Activated naive CD4-positive, alpha-beta T cell treated with anti-CD3 and anti-CD28 coated beads for 36 hours (primary cell): ENCODE results near the gene TPRG1. TPM values are rescaled to one million over a fixed set of nuclear protein-coding genes. Genes with fewer than 3 reads are reported as not detected.

Experiments
- CTCF ChIA-PET: fragments of 350-600 bp; sonication (Branson Sonifier 250); formaldehyde crosslinking; loops from one replicate; lab custom pipeline; 2021; ENCODE audit warnings: antibody characterized with exemption; lab: Charles Lee
- DNase-seq: peaks from one replicate; pipeline ENCODE4 v3.0.0-alpha.2; 2020
- H3K27ac Mint-ChIP-seq: one replicate; pipeline ENCODE4 v1.8.0; 2021; ENCODE audit warnings: mild to moderate bottlenecking, mixed read lengths
- H3K27me3 Mint-ChIP-seq: one replicate; pipeline ENCODE4 v1.8.0; 2021; ENCODE audit warnings: low read depth, mixed read lengths
- H3K36me3 Mint-ChIP-seq: one replicate; pipeline ENCODE4 v1.8.0; 2021; ENCODE audit warnings: low read depth, mixed read lengths
- H3K4me1 Mint-ChIP-seq: one replicate; pipeline ENCODE4 v1.8.0; 2021; ENCODE audit warnings: low read depth, mixed read lengths
- H3K4me3 Mint-ChIP-seq: one replicate; pipeline ENCODE4 v1.8.0; 2021; ENCODE audit warnings: mild to moderate bottlenecking, moderate library complexity, mixed read lengths
- H3K9me3 Mint-ChIP-seq: one replicate; pipeline ENCODE4 v1.8.0; 2021; ENCODE audit warnings: mixed read lengths
- intact Hi-C: fragments of 100-400 bp; cut with micrococcal nuclease; formaldehyde crosslinking; loops from one replicate; pipeline ENCODE4 v1.15.1; 2023
- total RNA-seq, 2 experiments: library from RNA; stranded (reverse); gene quantifications; one replicate each; pipeline ENCODE4 v1.2.3, GENCODE V29; 2021

The TPRG1 gene
- total RNA-seq, 2 experiments from 2014 or later = 0.55 to 1.0 TPM

- H3K36me3 Mint-ChIP-seq = no peaks in the 10 kb centered on the region
- no peak for DNase-seq
- no peaks in the 10 kb centered on the region for H3K27me3 Mint-ChIP-seq
- H3K27ac Mint-ChIP-seq = no peak overlapping the region
- intact Hi-C loops = loop anchor here (1.0 to 10.0 kb wide), 6 partner anchors 84 to 930 kb away; partner anchors contain the start of gene TP63
- H3K4me3 Mint-ChIP-seq = no peak overlapping the region
- CTCF ChIA-PET = interaction anchor here (0.6 to 6.3 kb wide), 26 partner anchors 9 to 688 kb away, joined by 3 to 55 read pairs (median 4); no protein-coding TSS in a partner anchor
- no peaks in the 10 kb centered on the region for H3K9me3 Mint-ChIP-seq
- H3K4me1 Mint-ChIP-seq = peaks cover 26% of the 10 kb centered on the region
Observed at GRCh38 chr3:189272500-189273119, 100.8 kb downstream of the TPRG1 start.

- Mint-ChIP-seq H3K4me1 (peaks cover 35% of the 10 kb centered on the region), H3K27ac (no peak overlapping the region), H3K27me3 (no peaks in the 10 kb centered on the region), H3K4me3 (no peak overlapping the region), H3K9me3 (no peaks in the 10 kb centered on the region), H3K36me3 (no peaks in the 10 kb centered on the region)
- no peak for DNase-seq
- intact Hi-C loops = loop anchor here (5.0 to 10.0 kb wide), 4 partner anchors 361 to 929 kb away; partner anchors contain the start of gene TP63
- CTCF ChIA-PET = interaction anchor here (0.9 to 2.3 kb wide), 9 partner anchors 8 to 687 kb away, joined by 3 to 11 read pairs (median 4); no protein-coding TSS in a partner anchor
Observed at GRCh38 chr3:189273736-189274135, 102.0 kb downstream of the TPRG1 start.

DNA sequence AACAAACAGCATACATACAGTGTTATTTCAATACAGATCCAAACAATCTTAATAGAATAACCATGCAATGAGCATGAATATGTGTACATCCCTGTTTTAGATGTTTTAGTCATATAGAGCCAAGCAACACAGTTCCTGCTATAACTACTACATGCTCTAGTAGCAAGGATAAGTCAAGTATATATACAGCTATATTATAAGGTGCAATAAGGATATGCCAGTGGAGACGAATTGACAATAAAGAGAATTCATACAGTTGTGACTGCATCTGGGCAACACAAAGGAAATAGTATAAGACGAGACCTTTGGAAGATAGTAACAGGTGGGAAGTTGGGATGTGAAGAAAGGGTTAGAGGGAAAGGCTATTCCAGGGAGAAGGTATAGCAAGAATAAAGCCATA, 103.4 kb downstream of the TPRG1 start:
- CTCF ChIA-PET = interaction anchor here (0.7 to 0.9 kb wide), 2 partner anchors 672 to 693 kb away, joined by 3 to 5 read pairs; no protein-coding TSS in a partner anchor
- intact Hi-C loops = loop anchor here (10.0 kb wide), 2 partner anchors 360 to 410 kb away; partner anchors contain the start of gene TP63

DNA sequence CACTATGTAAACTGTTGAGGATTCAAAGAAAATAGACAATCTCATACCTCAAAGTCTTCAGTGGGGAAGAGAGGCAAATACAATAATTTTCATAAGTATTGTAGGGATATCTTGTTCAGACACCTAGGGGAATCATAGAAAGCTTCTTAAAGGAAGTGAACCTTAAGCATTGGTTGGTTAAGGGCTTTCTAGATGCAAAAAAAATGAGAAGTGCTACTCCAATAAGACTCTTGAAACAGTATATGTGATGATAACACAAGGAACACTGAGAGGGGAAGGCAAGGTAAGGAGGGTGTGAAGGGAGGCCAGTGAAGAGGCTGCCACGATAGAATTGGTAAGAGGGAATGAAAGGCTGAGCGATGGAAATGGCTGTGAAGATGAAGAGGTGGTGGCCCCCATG, 104.1 kb downstream of the TPRG1 start:
- Mint-ChIP-seq H3K27ac (peak overlapping the region; percentile 3), H3K4me1 (peaks cover 35% of the 10 kb centered on the region), H3K9me3 (no peaks in the 10 kb centered on the region), H3K4me3 (no peak overlapping the region), H3K36me3 (no peaks in the 10 kb centered on the region), H3K27me3 (no peaks in the 10 kb centered on the region)
- no peak for DNase-seq
- intact Hi-C loops = loop anchor here (10.0 kb wide), 2 partner anchors 359 to 409 kb away; partner anchors contain the start of gene TP63
- CTCF ChIA-PET = interaction anchor here (0.6 to 0.9 kb wide), 3 partner anchors 673 to 1028 kb away, joined by 3 to 4 read pairs (median 3); no protein-coding TSS in a partner anchor

More for the DNA sequence above, 103.4 kb downstream of the TPRG1 start:
- no peaks in the 10 kb centered on the region for H3K9me3 Mint-ChIP-seq
- peaks cover 35% of the 10 kb centered on the region for H3K4me1 Mint-ChIP-seq
- DNase-seq = no peak
- H3K27ac Mint-ChIP-seq = no peak overlapping the region
- no peak overlapping the region for H3K4me3 Mint-ChIP-seq
- no peaks in the 10 kb centered on the region for H3K27me3 Mint-ChIP-seq
- H3K36me3 Mint-ChIP-seq = no peaks in the 10 kb centered on the region

GRCh38 chr3:189276444-189277219, 104.9 kb downstream of the TPRG1 start:
- Mint-ChIP-seq H3K27ac (no peak overlapping the region), H3K27me3 (no peaks in the 10 kb centered on the region), H3K4me1 (peaks cover 35% of the 10 kb centered on the region), H3K9me3 (no peaks in the 10 kb centered on the region), H3K36me3 (no peaks in the 10 kb centered on the region), H3K4me3 (no peak overlapping the region)
- CTCF ChIA-PET = interaction anchor here (0.6 to 1.2 kb wide), 4 partner anchors 22 to 910 kb away, joined by 3 to 5 read pairs (median 4); no protein-coding TSS in a partner anchor
- intact Hi-C loops = loop anchor here (1.0 to 10.0 kb wide), 6 partner anchors 12 to 408 kb away; partner anchors contain the start of gene TP63
- DNase-seq = no peak

DNA sequence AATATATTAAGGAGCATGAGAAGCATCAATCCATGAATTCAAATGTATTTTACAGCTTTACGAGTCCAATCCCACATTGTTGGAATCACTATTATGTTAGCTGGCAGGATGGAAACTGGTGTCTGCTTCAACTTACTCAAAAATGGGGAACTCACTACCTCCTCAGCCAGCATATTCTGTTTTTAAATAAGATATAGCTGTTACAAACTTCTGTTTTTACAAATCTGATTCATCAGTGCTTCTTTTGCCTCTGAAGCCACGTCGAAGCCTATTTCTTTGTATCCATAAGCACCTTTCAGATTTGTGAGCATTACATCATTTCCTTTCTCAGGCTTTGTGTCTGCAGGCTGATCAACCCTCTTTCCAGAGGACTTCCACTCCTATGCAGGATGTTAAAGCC, 105.9 kb downstream of the TPRG1 start:
- Mint-ChIP-seq H3K27ac (no peak overlapping the region), H3K9me3 (no peaks in the 10 kb centered on the region), H3K4me3 (no peak overlapping the region), H3K27me3 (no peaks in the 10 kb centered on the region), H3K36me3 (no peaks in the 10 kb centered on the region), H3K4me1 (peaks cover 35% of the 10 kb centered on the region)
- intact Hi-C loops = loop anchor here (1.0 to 10.0 kb wide), 7 partner anchors 11 to 407 kb away; partner anchors contain the start of gene TP63
- peak; percentile 44 for DNase-seq
- CTCF ChIA-PET = interaction anchor here (0.6 to 1.2 kb wide), 3 partner anchors 20 to 909 kb away, joined by 3 to 5 read pairs (median 3); no protein-coding TSS in a partner anchor

DNA sequence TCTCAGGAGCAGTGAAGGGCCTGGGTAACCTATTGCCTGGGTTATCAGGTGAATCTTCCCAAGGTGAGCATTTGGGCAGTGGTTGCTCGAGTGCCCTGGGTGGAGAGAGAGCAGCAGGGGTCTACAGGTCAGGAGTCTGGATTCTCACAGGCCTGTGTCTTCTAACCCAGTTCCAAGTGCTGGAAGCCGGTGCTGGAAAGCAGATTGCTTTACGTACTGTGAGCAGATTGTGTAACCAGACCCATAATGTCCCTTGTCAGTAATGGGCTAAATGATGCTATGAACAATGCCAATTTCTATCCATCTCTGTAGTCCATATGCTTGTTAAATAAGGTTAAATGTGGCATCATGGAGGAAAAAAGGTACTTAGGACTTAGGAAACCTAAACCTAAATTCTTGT, 106.5 kb downstream of the TPRG1 start:
- Mint-ChIP-seq H3K4me1 (peaks cover 30% of the 10 kb centered on the region), H3K4me3 (no peak overlapping the region), H3K27ac (no peak overlapping the region), H3K27me3 (no peaks in the 10 kb centered on the region), H3K36me3 (no peaks in the 10 kb centered on the region), H3K9me3 (no peaks in the 10 kb centered on the region)
- no peak for DNase-seq
- CTCF ChIA-PET = interaction anchor here (0.6 kb wide), 1 partner anchor 19 kb away, joined by 3 read pairs; no protein-coding TSS in a partner anchor
- intact Hi-C loops = loop anchor here (1.0 to 10.0 kb wide), 3 partner anchors 27 to 407 kb away; partner anchors contain the start of gene TP63

GRCh38 chr3:189282189-189282588, 110.4 kb downstream of the TPRG1 start:
- Mint-ChIP-seq H3K4me3 (no peak overlapping the region), H3K4me1 (peaks cover 31% of the 10 kb centered on the region), H3K27ac (no peak overlapping the region), H3K27me3 (no peaks in the 10 kb centered on the region), H3K36me3 (no peaks in the 10 kb centered on the region), H3K9me3 (no peaks in the 10 kb centered on the region)
- no peak for DNase-seq
- intact Hi-C loops = no loop called here
- CTCF ChIA-PET = interaction anchor here (2.5 kb wide), 1 partner anchor 9 kb away, joined by 10 read pairs; no protein-coding TSS in a partner anchor

DNA sequence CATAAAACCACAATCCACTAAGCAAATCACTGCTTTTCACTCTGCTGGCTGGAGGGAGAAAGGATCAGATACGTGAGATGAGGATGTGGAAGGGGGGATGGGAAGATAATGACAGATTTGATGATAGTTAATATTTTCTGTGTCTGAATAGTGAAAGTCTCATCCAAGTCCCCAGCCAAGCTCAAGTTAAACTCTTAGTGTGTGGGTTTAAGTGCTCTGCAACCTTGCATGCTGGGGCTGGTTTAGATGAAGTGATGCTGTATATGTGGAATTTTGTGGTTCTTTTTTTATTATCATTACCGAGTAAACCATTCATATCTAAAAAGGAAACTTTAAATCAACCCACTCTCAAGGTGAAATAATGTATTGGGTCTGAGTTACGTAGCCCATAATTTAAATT, 111.0 kb downstream of the TPRG1 start:
- H3K27me3 Mint-ChIP-seq = no peaks in the 10 kb centered on the region
- CTCF ChIA-PET = interaction anchor here (0.7 to 2.5 kb wide), 2 partner anchors 10 to 359 kb away, joined by 3 to 10 read pairs; no protein-coding TSS in a partner anchor
- no peak overlapping the region for H3K4me3 Mint-ChIP-seq
- DNase-seq = no peak
- H3K4me1 Mint-ChIP-seq = peaks cover 31% of the 10 kb centered on the region
- H3K27ac Mint-ChIP-seq = no peak overlapping the region
- intact Hi-C loops = no loop called here
- no peaks in the 10 kb centered on the region for H3K9me3 Mint-ChIP-seq
- no peaks in the 10 kb centered on the region for H3K36me3 Mint-ChIP-seq

GRCh38 chr3:189286188-189286587, 114.4 kb downstream of the TPRG1 start:
- no peaks in the 10 kb centered on the region for H3K36me3 Mint-ChIP-seq
- H3K4me3 Mint-ChIP-seq = no peak overlapping the region
- no peak overlapping the region for H3K27ac Mint-ChIP-seq
- H3K27me3 Mint-ChIP-seq = no peaks in the 10 kb centered on the region
- intact Hi-C loops = loop anchor here (5.0 kb wide), 1 partner anchor 369 kb away; no protein-coding TSS in a partner anchor
- no peak for DNase-seq
- H3K9me3 Mint-ChIP-seq = no peaks in the 10 kb centered on the region
- CTCF ChIA-PET = interaction anchor here (0.7 to 0.9 kb wide), 2 partner anchors 15 to 18 kb away, joined by 3 to 6 read pairs; no protein-coding TSS in a partner anchor
- H3K4me1 Mint-ChIP-seq = peaks cover 38% of the 10 kb centered on the region

GRCh38 chr3:189286916-189287315, 115.1 kb downstream of the TPRG1 start:
- H3K4me1 Mint-ChIP-seq = peaks cover 38% of the 10 kb centered on the region
- DNase-seq = no peak
- intact Hi-C loops = loop anchor here (5.0 kb wide), 1 partner anchor 370 kb away; no protein-coding TSS in a partner anchor
- no peaks in the 10 kb centered on the region for H3K27me3 Mint-ChIP-seq
- no peaks in the 10 kb centered on the region for H3K9me3 Mint-ChIP-seq
- no peaks in the 10 kb centered on the region for H3K36me3 Mint-ChIP-seq
- no peak overlapping the region for H3K27ac Mint-ChIP-seq
- CTCF ChIA-PET = interaction anchor here (0.6 kb wide), 1 partner anchor 224 kb away, joined by 4 read pairs; no protein-coding TSS in a partner anchor
- no peak overlapping the region for H3K4me3 Mint-ChIP-seq
